Naive B cell (primary cell): ENCODE results near the gene UNC13D. TPM values are rescaled to one million over a fixed set of nuclear protein-coding genes. Genes with fewer than 3 reads are reported as not detected.
"Not testable (repeated sequence)": the region's sequence is repeated elsewhere in the genome, so short reads cannot be mapped to it uniquely, and the experiment has no call there.

Source experiments
- ATAC-seq, 2 donors: fragments of 150-1000 bp; cut with Tn5 transposase; 2 replicates each; pipeline ENCODE4 v1.10.0; 2021; ENCODE audit warnings: low read depth in 2 of 2, mild to moderate bottlenecking in 2 of 2, moderate library complexity in 2 of 2
- DNase-seq: peaks from one replicate; pipeline ENCODE4 v3.0.0; 2022
- H3K27ac Mint-ChIP-seq, 6 donors: one replicate each; pipeline ENCODE4 v1.8.0; 2020 to 2022; ENCODE audit warnings: mild to moderate bottlenecking in 6 of 6, mixed read lengths in 6 of 6, moderate library complexity in 5 of 6, inconsistent platforms in 2 of 6
- H3K27me3 Mint-ChIP-seq, 3 donors: one replicate each; pipeline ENCODE4 v1.8.0; 2021 to 2022; ENCODE audit warnings: mixed read lengths in 3 of 3, mild to moderate bottlenecking in 1 of 3
- H3K36me3 Mint-ChIP-seq, 2 donors: one replicate each; pipeline ENCODE4 v1.8.0; 2020 to 2022; ENCODE audit warnings: mixed read lengths in 2 of 2, inconsistent platforms in 1 of 2, mild to moderate bottlenecking in 1 of 2
- H3K4me1 Mint-ChIP-seq, 3 donors: one replicate each; pipeline ENCODE4 v1.8.0; 2020 to 2022; ENCODE audit warnings: mixed read lengths in 3 of 3, inconsistent platforms in 1 of 3, mild to moderate bottlenecking in 1 of 3, moderate library complexity in 1 of 3
- H3K4me3 Mint-ChIP-seq, 8 donors: one replicate each; pipeline ENCODE4 v1.8.0; 2020 to 2022; ENCODE audit warnings: mild to moderate bottlenecking in 8 of 8, mixed read lengths in 8 of 8, moderate library complexity in 8 of 8, inconsistent platforms in 2 of 8
- H3K9me3 Mint-ChIP-seq, 7 donors: one replicate each; pipeline ENCODE4 v1.8.0; 2020 to 2022; ENCODE audit warnings: mixed read lengths in 7 of 7, mild to moderate bottlenecking in 5 of 7, inconsistent platforms in 2 of 7, moderate library complexity in 1 of 7
- polyA plus RNA-seq, 6 donors: library from polyadenylated mRNA; unstranded; fragments of 300-500 nt; fragmentation: Illumina TruSeq; gene quantifications; one replicate each; pipeline ENCODE4 v1.2.3, GENCODE V29; 2021; ENCODE audit warnings: low read depth in 6 of 6

Gene UNC13D
- polyA plus RNA-seq, 6 donors from 2014 or later, result 11.5 to 31.5 (median 20.5) TPM

GRCh38 chr17:75869282-75870141 is 25.3 kb upstream of the UNC13D start:
- Mint-ChIP-seq H3K4me1 (peaks cover 6 to 12% (median 7%) of the 10 kb centered on the region in 3 donors), H3K27me3 (no peaks in the 10 kb centered on the region), H3K4me3 (no peak overlapping the region), H3K36me3 (no peaks in the 10 kb centered on the region), H3K27ac (peak overlapping the region in 1 of 6 donors; percentile 65), H3K9me3 (no peaks in the 10 kb centered on the region)
- ATAC-seq (no peak), DNase-seq (no peak)

- not testable (repeated sequence) for H3K9me3 Mint-ChIP-seq, H3K36me3 Mint-ChIP-seq, H3K4me3 Mint-ChIP-seq, H3K27me3 Mint-ChIP-seq, ATAC-seq, H3K27ac Mint-ChIP-seq, DNase-seq
- H3K4me1 Mint-ChIP-seq, result peaks cover 13 to 19% (median 14%) of the 10 kb centered on the region in 3 donors
These were observed 24.6 kb upstream of the UNC13D start for GRCh38 chr17:75868730-75869281.

- H3K27me3 Mint-ChIP-seq, H3K36me3 Mint-ChIP-seq, ATAC-seq, H3K9me3 Mint-ChIP-seq, DNase-seq: not testable (repeated sequence)
- Mint-ChIP-seq H3K4me1 (peaks cover 13 to 29% (median 21%) of the 10 kb centered on the region in 3 donors), H3K27ac (peak overlapping the region; percentile 52 to 97 (median 87)), H3K4me3 (peak overlapping the region in 1 of 8 donors; percentile 53)
These were observed 21.4 kb upstream of the UNC13D start for GRCh38 chr17:75865404-75866188.

GRCh38 chr17:75864887-75865286 is 20.7 kb upstream of the UNC13D start:
- Mint-ChIP-seq H3K4me3 (peak overlapping the region in 2 of 8 donors; percentile 46 to 55), H3K27ac (peak overlapping the region; percentile 61 to 97 (median 95)), H3K4me1 (peaks cover 13 to 30% (median 21%) of the 10 kb centered on the region in 3 donors)
- not testable (repeated sequence) for H3K9me3 Mint-ChIP-seq, H3K36me3 Mint-ChIP-seq, DNase-seq, H3K27me3 Mint-ChIP-seq
- peak; percentile 6 to 20 for ATAC-seq

- Mint-ChIP-seq H3K9me3 (no peaks in the 10 kb centered on the region), H3K36me3 (no peaks in the 10 kb centered on the region), H3K27ac (peak overlapping the region; percentile 87 to 97 (median 95)), H3K4me3 (peak overlapping the region in 7 of 8 donors; percentile 15 to 83 (median 55)), H3K27me3 (no peaks in the 10 kb centered on the region), H3K4me1 (peaks cover 13 to 31% (median 22%) of the 10 kb centered on the region in 3 donors)
- DNase-seq, result peak; percentile 70
- peak; percentile 90 to 92 for ATAC-seq
These were observed 20.3 kb upstream of the UNC13D start for GRCh38 chr17:75864448-75864871.

GRCh38 chr17:75861927-75862317 is 17.7 kb upstream of the UNC13D start:
- Mint-ChIP-seq H3K27ac (peak overlapping the region in 4 of 6 donors; percentile 82 to 92 (median 89)), H3K27me3 (no peaks in the 10 kb centered on the region), H3K4me1 (peaks cover 19 to 53% (median 31%) of the 10 kb centered on the region in 3 donors), H3K4me3 (peak overlapping the region in 1 of 8 donors; percentile 50), H3K36me3 (no peaks in the 10 kb centered on the region), H3K9me3 (no peaks in the 10 kb centered on the region)
- DNase-seq, result no peak
- ATAC-seq, result no peak

- Mint-ChIP-seq H3K27ac (peak overlapping the region in 3 of 6 donors; percentile 75 to 88 (median 81)), H3K4me3 (peak overlapping the region in 5 of 8 donors; percentile 24 to 85 (median 52)), H3K4me1 (peaks cover 18 to 50% (median 32%) of the 10 kb centered on the region in 3 donors)
- not testable (repeated sequence) for H3K36me3 Mint-ChIP-seq, ATAC-seq, DNase-seq, H3K27me3 Mint-ChIP-seq, H3K9me3 Mint-ChIP-seq
These were observed 15.2 kb upstream of the UNC13D start for GRCh38 chr17:75859358-75859757.

GRCh38 chr17:75856062-75856756 is 12.0 kb upstream of the UNC13D start:
- ATAC-seq, result no peak
- DNase-seq, result no peak
- H3K27me3 Mint-ChIP-seq, result no peaks in the 10 kb centered on the region
- H3K4me3 Mint-ChIP-seq, result peak overlapping the region in 1 of 8 donors; percentile 93
- peaks cover 20 to 55% (median 43%) of the 10 kb centered on the region in 3 donors for H3K4me1 Mint-ChIP-seq
- no peaks in the 10 kb centered on the region for H3K9me3 Mint-ChIP-seq
- H3K36me3 Mint-ChIP-seq, result no peaks in the 10 kb centered on the region
- peak overlapping the region in 4 of 6 donors; percentile 85 to 96 (median 92) for H3K27ac Mint-ChIP-seq

- peak; percentile 79 to 83 for ATAC-seq
- peak; percentile 98 for DNase-seq
- Mint-ChIP-seq H3K4me3 (peak within 1 kb of the TSS in 1 of 8 donors; percentile 93), H3K4me1 (peaks cover 20 to 55% (median 38%) of the 10 kb centered on the region in 3 donors), H3K36me3 (no peaks in the 10 kb centered on the region), H3K27ac (peak within 1 kb of the TSS in 4 of 6 donors; percentile 85 to 96 (median 93)), H3K9me3 (no peaks in the 10 kb centered on the region), H3K27me3 (no peaks in the 10 kb centered on the region)
These were observed 11.3 kb upstream of the UNC13D start, which contains the start of gene WBP2 for GRCh38 chr17:75855310-75856061. WBP2 (minus strand) TSS chr17:75855335; CDS start chr17:75855297, 38 bp downstream.

GRCh38 chr17:75854881-75855309 is 10.7 kb upstream of the UNC13D start:
- DNase-seq (no peak), ATAC-seq (peak; percentile 2 to 4)
- Mint-ChIP-seq H3K27ac (no peak overlapping the region), H3K36me3 (no peaks in the 10 kb centered on the region), H3K4me1 (peaks cover 20 to 55% (median 38%) of the 10 kb centered on the region in 3 donors), H3K27me3 (no peaks in the 10 kb centered on the region), H3K9me3 (no peaks in the 10 kb centered on the region), H3K4me3 (no peak overlapping the region)

- H3K27me3 Mint-ChIP-seq, result no peaks in the 10 kb centered on the region
- H3K27ac Mint-ChIP-seq, result peak overlapping the region in 1 of 6 donors; percentile 91
- H3K4me1 Mint-ChIP-seq, result peaks cover 20 to 52% (median 35%) of the 10 kb centered on the region in 3 donors
- no peaks in the 10 kb centered on the region for H3K36me3 Mint-ChIP-seq
- DNase-seq (no peak), ATAC-seq (no peak)
- H3K9me3 Mint-ChIP-seq, result no peaks in the 10 kb centered on the region
- no peak overlapping the region for H3K4me3 Mint-ChIP-seq
These were observed 10.0 kb upstream of the UNC13D start for GRCh38 chr17:75854101-75854748.
